Endothelial cell of coronary artery (primary cell): Measurements from ENCODE around the gene HSD3B1. TPM values are rescaled to one million over a fixed set of nuclear protein-coding genes. Genes with fewer than 3 reads are reported as not detected.

Source experiments
- total RNA-seq: library from RNA; depleted of rRNA; stranded (reverse); fragments of >200 nt; gene quantifications from 2 replicates; pipeline ENCODE4 v1.2.3, GENCODE V29; 2014

The HSD3B1 gene
- not detected in 2 replicates for total RNA-seq

GRCh38 chr1:119506941-119507340 is at the start of gene HSD3B1:
Gene HSD3B1 (plus strand): TSS chr1:119507210. CDS start chr1:119507477, 267 bp downstream.

Other genes with a start within 250 kb of the HSD3B1 start
- not detected in 2 replicates for gene HAO2, start 138.4 kb upstream of the HSD3B1 start, total RNA-seq
- not detected in 2 replicates for gene HSD3B2, start 92.1 kb upstream of the HSD3B1 start, total RNA-seq
- 19.3 and 19.7 TPM in 2 replicates for gene ZNF697, start 141.1 kb downstream of the HSD3B1 start, total RNA-seq
- gene PHGDH, start 204.7 kb downstream of the HSD3B1 start, total RNA-seq = 7.5 and 71.0 TPM in 2 replicates